ENCODE data around the gene DTHD1.

GRCh38 chr4:36236159-36236558 lies 45.3 kb upstream of the DTHD1 start:
- TF ChIP-seq CTCF (IDR thresholded peaks at IDR 0.05) (no peak), POLR2A (IDR thresholded peaks at IDR 0.05) (no peak)
